ENCODE measurements around the gene LDB3. TPM values are rescaled to one million over a fixed set of nuclear protein-coding genes. Genes with fewer than 3 reads are reported as not detected.

Gene LDB3
- total and polyA plus RNA-seq, 2 of the 4 experiments (the other 2 are of a cell fraction) = 0.36 to 2.6 TPM

GRCh38 chr10:86682675-86683074 lies 14.4 kb downstream of the LDB3 start:
- BruUV-seq (replicated peaks) = no TSS peak
- no peak overlapping the region for H2AK5ac ChIP-seq (ENCODE audit: low read depth, low read length)
- no peak overlapping the region for H2BK15ac ChIP-seq (ENCODE audit: low read depth, low read length)
- no peak overlapping the region for H3K4ac ChIP-seq (ENCODE audit: low read depth, low read length)
- H2BK5ac ChIP-seq (ENCODE audit: low read depth, low read length, poor library complexity, severe bottlenecking) = no peak overlapping the region
- no peak overlapping the region for H3K9ac ChIP-seq (ENCODE audit: low read depth, low read length)
- no peak overlapping the region for H4K8ac ChIP-seq (ENCODE audit: low read depth in 2 of 2, low read length in 2 of 2)
- no peak overlapping the region for H3K4me3 ChIP-seq (ENCODE audit: insufficient read depth, low read depth, low read length)
- no peak overlapping the region for H4K5ac ChIP-seq (ENCODE audit: low read depth, low read length)
- ATAC-seq (ENCODE audit: low read depth) (no peak), DNase-seq (no peak)
- H3K14ac ChIP-seq (replicated peaks; ENCODE audit: low read depth, low read length) = no peak overlapping the region
- intact Hi-C loops (cut with micrococcal nuclease) = loop anchor here (5.0 kb wide), 1 partner anchor 95 kb away; no protein-coding TSS in a partner anchor
- in situ Hi-C loops (cut with MboI; ENCODE audit: low sequenced_read_pairs) = no loop called here
- TF ChIP-seq ELK1 (IDR thresholded peaks at IDR 0.05; ENCODE audit: borderline replicate concordance, low read depth, low read length) (no peak), MXI1 (IDR thresholded peaks at IDR 0.05; ENCODE audit: borderline replicate concordance, low read depth, low read length) (no peak), FOS (IDR thresholded peaks at IDR 0.05; ENCODE audit: low read depth, low read length) (no peak), USF2 (IDR thresholded peaks at IDR 0.05; ENCODE audit: low read depth, low read length) (no peak)
- TF ChIP-seq, protein P1, sequence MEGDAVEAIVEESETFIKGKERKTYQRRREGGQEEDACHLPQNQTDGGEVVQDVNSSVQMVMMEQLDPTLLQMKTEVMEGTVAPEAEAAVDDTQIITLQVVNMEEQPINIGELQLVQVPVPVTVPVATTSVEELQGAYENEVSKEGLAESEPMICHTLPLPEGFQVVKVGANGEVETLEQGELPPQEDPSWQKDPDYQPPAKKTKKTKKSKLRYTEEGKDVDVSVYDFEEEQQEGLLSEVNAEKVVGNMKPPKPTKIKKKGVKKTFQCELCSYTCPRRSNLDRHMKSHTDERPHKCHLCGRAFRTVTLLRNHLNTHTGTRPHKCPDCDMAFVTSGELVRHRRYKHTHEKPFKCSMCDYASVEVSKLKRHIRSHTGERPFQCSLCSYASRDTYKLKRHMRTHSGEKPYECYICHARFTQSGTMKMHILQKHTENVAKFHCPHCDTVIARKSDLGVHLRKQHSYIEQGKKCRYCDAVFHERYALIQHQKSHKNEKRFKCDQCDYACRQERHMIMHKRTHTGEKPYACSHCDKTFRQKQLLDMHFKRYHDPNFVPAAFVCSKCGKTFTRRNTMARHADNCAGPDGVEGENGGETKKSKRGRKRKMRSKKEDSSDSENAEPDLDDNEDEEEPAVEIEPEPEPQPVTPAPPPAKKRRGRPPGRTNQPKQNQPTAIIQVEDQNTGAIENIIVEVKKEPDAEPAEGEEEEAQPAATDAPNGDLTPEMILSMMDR (conservative IDR thresholded peaks at IDR 0.05; ENCODE audit: low read depth, low read length) = no peak
- H3K27me3 ChIP-seq (ENCODE audit: control insufficient read depth, insufficient read depth, low read length) = no peaks in the 10 kb centered on the region
- H3K56ac ChIP-seq (ENCODE audit: extremely low read depth, insufficient read depth, low read length) = no peak overlapping the region
- no peaks in the 10 kb centered on the region for H3K36me3 ChIP-seq (ENCODE audit: control insufficient read depth, insufficient read depth, low read length)
- ChIA-PET POLR2A (ENCODE audit: unreplicated experiment) (no interaction called here), CTCF (no interaction called here)
- peaks cover 18% of the 10 kb centered on the region for H3K4me1 ChIP-seq (ENCODE audit: control insufficient read depth, insufficient read depth, low read length)
- H3K9me3 ChIP-seq (ENCODE audit: control insufficient read depth, insufficient read depth, low read length) = no peaks in the 10 kb centered on the region
- no peaks in the 10 kb centered on the region for H3K79me1 ChIP-seq (ENCODE audit: low read depth in 1 of 2, low read length in 2 of 2)
- H4K20me1 ChIP-seq (ENCODE audit: insufficient read depth, low read length) = no peaks in the 10 kb centered on the region
- no peak overlapping the region for H3K4me2 ChIP-seq (ENCODE audit: low read depth, low read length)
- no peak overlapping the region for H2AFZ ChIP-seq (replicated peaks; ENCODE audit: low read length, poor library complexity)
- no peak overlapping the region for H2BK20ac ChIP-seq (ENCODE audit: low read depth, low read length)
- H2AK9ac ChIP-seq (replicated peaks; ENCODE audit: low read depth, low read length, poor library complexity) = peak overlapping the region; percentile 6
- H4K91ac ChIP-seq (ENCODE audit: insufficient read depth, low read depth, low read length) = no peak overlapping the region
- H3K27ac ChIP-seq (ENCODE audit: insufficient read depth, low read length) = no peak overlapping the region
- no peak overlapping the region for H3K18ac ChIP-seq (ENCODE audit: low read depth, low read length)
- WGBS, 2 experiments (ENCODE audit: extremely low coverage in 2 of 2, insufficient read length in 1 of 2) = 88% methylated on average over 1 of the region's 2 CpGs; no CpG with 5 or more reads in 1 of the 2 experiments
- dilution Hi-C loops (cut with HindIII; ENCODE audit: low sequenced_read_pairs, unreplicated experiment) = no loop called here
- H3K9me1 ChIP-seq (ENCODE audit: insufficient read depth, low read length) = peaks cover 6% of the 10 kb centered on the region
- H2BK120ac ChIP-seq (ENCODE audit: low read depth, low read length) = no peak overlapping the region
- H3K23ac ChIP-seq (ENCODE audit: low read depth, low read length) = no peak overlapping the region

Data from IMR-90 (cell line).